NB4 (cell line): ENCODE data around the gene CA12.

Experiments used
- DNase-seq: peaks from one replicate; pipeline ENCODE4 v3.0.0; 2010; ENCODE audit warnings: low read depth
- H3K4me3 ChIP-seq: one replicate; pipeline ENCODE4 v1.5.1; 2011; ENCODE audit warnings: mild to moderate bottlenecking, low read depth, low read length, moderate library complexity
- MYC ChIP-seq: IDR thresholded peaks from 2 replicates; pipeline ENCODE4 v1.6.1; 2011; ENCODE audit warnings: low read depth, low read length
- POLR2A ChIP-seq: IDR thresholded peaks from 2 replicates; pipeline ENCODE4 v1.6.1; 2011; ENCODE audit warnings: mild to moderate bottlenecking; ENCODE audit not compliant: insufficient read length; ENCODE audit errors: extremely low read depth
- TF ChIP-seq, protein P1 (sequence below): IDR thresholded peaks from one replicate; pipeline ENCODE4 v1.5.1; 2012; ENCODE audit warnings: low read depth, low read length
- TF ChIP-seq, protein P2 (sequence below): IDR thresholded peaks from 2 replicates; pipeline ENCODE4 v1.6.1; 2011; ENCODE audit warnings: low read depth, low read length

CA12 gene

DNA sequence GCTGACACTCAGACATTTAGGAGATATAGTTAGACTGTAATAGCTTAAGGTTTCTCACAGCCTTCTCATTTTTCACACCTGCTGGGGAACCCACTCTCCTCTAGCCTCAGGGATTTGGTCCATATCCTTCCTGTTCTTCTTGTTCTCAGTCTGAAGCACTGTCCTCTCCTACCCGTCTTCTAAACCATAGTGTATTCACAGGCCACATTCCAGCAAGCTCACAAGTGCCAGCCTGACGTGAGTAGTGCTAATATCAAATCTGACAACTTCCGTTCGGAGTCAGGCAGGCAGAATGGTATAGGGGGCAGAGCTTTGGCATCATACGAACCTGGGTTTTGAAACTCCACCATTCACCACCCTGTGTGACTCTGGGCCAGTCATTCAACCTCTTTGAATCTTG lies 6.9 kb upstream of the CA12 start:
- TF ChIP-seq POLR2A (no peak), MYC (no peak)
- TF ChIP-seq, protein P1, sequence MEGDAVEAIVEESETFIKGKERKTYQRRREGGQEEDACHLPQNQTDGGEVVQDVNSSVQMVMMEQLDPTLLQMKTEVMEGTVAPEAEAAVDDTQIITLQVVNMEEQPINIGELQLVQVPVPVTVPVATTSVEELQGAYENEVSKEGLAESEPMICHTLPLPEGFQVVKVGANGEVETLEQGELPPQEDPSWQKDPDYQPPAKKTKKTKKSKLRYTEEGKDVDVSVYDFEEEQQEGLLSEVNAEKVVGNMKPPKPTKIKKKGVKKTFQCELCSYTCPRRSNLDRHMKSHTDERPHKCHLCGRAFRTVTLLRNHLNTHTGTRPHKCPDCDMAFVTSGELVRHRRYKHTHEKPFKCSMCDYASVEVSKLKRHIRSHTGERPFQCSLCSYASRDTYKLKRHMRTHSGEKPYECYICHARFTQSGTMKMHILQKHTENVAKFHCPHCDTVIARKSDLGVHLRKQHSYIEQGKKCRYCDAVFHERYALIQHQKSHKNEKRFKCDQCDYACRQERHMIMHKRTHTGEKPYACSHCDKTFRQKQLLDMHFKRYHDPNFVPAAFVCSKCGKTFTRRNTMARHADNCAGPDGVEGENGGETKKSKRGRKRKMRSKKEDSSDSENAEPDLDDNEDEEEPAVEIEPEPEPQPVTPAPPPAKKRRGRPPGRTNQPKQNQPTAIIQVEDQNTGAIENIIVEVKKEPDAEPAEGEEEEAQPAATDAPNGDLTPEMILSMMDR: no peak
- TF ChIP-seq, protein P2, sequence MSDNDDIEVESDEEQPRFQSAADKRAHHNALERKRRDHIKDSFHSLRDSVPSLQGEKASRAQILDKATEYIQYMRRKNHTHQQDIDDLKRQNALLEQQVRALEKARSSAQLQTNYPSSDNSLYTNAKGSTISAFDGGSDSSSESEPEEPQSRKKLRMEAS: no peak
- DNase-seq: no peak
- no peak overlapping the region for H3K4me3 ChIP-seq

DNA sequence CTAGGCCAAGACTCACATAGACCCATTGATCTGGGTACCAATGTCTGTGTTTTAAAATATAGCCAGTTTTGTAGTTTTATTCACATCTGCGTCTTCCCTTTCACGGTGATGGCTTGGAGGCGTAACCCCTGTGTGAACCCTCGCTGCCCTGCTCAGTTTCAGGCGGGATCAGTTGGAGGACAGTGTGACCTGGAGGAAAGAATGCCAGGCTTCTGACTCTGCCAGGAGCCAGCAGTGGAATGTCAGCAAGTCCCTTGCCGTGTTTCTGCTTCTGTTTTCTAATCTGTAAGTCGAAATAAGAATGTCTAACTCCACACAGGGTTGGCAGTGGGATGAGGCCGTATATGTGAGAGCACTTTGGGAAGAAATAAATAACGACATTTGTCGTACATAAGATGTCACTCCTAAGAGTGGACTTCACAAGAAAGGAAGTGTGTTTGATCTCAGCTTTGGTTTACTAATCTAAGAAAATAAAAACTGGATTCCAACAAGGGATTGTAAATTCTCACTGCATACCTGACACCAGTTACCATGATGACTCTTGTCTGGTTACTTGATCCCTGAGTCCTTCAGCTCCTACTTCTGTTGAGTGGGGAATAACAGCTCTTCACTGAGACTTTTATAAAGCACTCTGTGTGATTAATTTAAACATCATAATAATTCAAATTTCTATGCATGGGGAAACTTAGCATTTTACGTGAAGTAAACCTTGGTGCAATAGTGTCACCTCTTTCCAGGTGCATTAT lies 6.3 kb upstream of the CA12 start:
- DNase-seq: no peak
- TF ChIP-seq, protein P2: no peak
- TF ChIP-seq POLR2A (no peak), MYC (no peak)
- TF ChIP-seq, protein P1: no peak
- no peak overlapping the region for H3K4me3 ChIP-seq

DNA sequence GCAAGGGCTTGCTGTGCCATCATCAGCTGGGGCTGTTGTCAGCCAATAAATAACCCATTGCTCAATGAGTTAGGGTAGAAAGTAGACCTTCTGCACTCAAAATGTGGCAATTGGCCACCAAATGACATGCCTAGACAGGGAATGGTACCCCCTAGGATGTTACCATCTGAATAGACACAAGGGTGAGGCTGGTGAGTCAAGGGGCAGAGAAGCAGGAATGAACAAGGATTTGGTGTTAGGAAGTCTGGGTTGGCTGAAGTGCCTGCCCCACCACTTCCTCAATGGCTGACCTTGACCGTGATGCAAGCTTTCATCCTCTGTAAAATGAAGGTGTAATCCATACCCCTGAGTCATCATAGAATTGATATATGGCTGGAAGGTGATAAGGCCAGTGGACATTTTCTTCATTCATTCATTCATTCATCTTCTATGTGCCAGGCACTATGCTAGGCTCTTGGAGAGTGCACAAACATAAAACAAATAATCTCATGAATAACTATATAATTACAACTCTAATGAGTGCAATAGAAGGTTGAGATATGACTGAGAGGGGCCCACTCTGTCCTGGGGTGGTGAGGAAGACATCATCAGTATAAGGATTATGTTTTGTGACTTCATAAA lies 4.4 kb upstream of the CA12 start:
- TF ChIP-seq, protein P1: no peak
- TF ChIP-seq POLR2A (no peak), MYC (no peak)
- TF ChIP-seq, protein P2: no peak
- no peak overlapping the region for H3K4me3 ChIP-seq
- no peak for DNase-seq

DNA sequence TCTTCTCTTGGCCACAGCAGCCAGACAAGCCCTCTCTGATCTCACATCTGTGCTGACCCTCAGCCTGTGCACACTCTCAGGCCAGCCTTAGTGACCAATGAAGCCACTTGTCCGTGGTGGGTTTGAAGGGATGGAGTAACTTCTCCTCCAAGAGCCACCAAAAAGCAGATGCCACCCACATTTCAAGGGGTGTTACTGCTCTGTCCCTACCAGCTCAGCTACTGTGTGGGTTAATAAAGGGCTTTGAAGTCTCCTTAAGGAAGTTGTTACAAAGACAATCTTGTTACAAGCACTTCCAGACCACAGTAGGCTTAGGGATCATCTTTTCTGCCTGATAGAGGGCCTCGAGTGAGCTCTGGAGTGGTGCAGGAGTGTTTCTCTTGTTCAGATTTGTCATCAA lies 3.3 kb upstream of the CA12 start:
- DNase-seq: no peak
- TF ChIP-seq MYC: no peak
- TF ChIP-seq, protein P2: no peak
- TF ChIP-seq, protein P1: no peak
- no peak for TF ChIP-seq POLR2A
- H3K4me3 ChIP-seq: no peak overlapping the region

DNA sequence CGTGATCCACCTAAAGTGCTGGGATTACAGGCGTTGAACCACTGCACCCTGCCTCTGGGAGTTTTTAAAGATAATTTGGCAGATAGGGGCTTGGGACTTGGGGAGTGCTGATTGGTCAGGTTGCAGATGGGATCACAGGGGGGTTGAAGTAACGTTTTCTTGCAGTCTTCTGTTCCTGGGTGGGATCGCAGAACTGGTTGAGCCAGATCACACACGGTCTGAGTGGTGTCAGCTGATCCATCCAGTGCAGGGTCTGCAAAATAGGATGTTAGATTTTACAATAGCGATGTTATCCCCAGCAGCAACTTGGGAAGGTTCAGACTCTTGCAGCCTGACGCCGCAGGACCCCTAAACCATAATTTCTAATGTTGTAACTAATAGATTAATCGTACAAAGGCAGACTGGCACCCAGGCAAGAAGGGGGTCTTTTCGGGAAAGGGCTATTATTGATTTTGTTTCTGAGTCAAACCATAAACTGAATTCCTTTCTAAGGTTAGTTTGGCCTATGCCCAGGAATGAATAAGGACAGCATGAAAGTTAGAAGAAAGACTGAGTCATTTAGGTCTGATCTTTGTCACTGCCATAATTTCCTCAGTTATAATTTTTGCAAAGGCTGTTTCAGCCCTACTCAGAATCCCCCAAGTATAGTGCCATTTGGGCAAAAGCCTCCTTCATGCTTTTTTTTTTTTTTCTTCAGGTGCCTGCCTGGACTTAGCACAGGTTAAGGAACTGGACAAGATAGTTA lies 1.5 kb upstream of the CA12 start:
- no peak for TF ChIP-seq POLR2A
- TF ChIP-seq, protein P2: no peak
- no peak for TF ChIP-seq MYC
- TF ChIP-seq, protein P1: no peak
- no peak overlapping the region for H3K4me3 ChIP-seq
- DNase-seq: no peak
